ENCODE data around the gene LIN7B. TPM values are rescaled to one million over a fixed set of nuclear protein-coding genes. Genes with fewer than 3 reads are reported as not detected.

The LIN7B gene
- total and polyA plus RNA-seq, 9 of the 15 experiments (the other 6 are each of a cell fraction or from before 2014, with no cell fraction given) = 0.89 to 15.7 (median 4.0) TPM

DNA sequence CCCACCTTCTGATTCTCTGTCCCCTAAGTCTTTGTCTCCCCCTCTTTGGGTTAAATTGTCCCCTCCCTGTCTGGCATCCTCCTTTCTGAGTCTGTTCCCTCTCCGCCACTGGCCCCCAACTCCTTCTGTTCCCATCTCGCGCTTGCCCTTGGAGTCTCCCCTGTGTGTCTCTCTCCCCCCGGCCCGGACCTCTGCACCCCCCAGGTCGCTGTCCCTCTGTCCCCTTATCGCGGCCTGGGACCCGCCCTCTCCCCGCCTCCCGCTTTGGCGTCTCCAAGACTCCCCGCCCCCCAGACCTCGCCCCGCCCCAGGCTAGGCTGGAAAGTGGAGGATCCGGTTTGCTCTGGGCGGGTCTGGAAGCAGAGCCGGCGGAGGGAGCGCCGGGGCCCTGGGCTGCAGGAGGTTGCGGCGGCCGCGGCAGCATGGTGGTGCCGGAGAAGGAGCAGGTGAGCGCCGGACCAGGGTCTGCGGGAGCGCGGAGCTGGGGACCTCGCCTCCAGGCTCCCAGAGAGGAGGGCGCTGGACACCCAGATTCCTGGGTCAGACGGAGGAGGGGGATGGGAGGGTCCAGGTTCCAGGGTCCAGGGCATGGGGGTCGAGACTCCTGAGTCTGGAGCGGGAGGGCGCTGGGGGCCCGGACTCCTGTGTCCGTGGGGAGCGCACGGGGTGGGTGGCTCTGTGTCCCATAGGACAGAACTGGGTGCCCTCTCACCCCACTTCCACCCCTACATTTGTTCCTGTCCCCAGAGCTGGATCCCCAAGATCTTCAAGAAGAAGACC is 43.5 kb downstream of the LIN7B start, which contains the start of gene TRPM4 (continued):
- TF ChIP-seq, protein P1, sequence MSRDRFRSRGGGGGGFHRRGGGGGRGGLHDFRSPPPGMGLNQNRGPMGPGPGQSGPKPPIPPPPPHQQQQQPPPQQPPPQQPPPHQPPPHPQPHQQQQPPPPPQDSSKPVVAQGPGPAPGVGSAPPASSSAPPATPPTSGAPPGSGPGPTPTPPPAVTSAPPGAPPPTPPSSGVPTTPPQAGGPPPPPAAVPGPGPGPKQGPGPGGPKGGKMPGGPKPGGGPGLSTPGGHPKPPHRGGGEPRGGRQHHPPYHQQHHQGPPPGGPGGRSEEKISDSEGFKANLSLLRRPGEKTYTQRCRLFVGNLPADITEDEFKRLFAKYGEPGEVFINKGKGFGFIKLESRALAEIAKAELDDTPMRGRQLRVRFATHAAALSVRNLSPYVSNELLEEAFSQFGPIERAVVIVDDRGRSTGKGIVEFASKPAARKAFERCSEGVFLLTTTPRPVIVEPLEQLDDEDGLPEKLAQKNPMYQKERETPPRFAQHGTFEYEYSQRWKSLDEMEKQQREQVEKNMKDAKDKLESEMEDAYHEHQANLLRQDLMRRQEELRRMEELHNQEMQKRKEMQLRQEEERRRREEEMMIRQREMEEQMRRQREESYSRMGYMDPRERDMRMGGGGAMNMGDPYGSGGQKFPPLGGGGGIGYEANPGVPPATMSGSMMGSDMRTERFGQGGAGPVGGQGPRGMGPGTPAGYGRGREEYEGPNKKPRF (IDR thresholded peaks at IDR 0.05; ENCODE audit: low read depth, low read length) = no peak
- TF ChIP-seq, protein P2, sequence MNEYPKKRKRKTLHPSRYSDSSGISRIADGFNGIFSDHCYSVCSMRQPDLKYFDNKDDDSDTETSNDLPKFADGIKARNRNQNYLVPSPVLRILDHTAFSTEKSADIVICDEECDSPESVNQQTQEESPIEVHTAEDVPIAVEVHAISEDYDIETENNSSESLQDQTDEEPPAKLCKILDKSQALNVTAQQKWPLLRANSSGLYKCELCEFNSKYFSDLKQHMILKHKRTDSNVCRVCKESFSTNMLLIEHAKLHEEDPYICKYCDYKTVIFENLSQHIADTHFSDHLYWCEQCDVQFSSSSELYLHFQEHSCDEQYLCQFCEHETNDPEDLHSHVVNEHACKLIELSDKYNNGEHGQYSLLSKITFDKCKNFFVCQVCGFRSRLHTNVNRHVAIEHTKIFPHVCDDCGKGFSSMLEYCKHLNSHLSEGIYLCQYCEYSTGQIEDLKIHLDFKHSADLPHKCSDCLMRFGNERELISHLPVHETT (CRISPR knock-in tag; conservative IDR thresholded peaks at IDR 0.05 in 1 of 2, IDR thresholded peaks at IDR 0.05 in 1 of 2) = no peak
- TF ChIP-seq PHF21A (IDR thresholded peaks at IDR 0.05; ENCODE audit: borderline replicate concordance, low read depth) (no peak), ZNF408 (CRISPR knock-in tag; IDR thresholded peaks at IDR 0.05; ENCODE audit: low read depth) (no peak), SUPT5H (IDR thresholded peaks at IDR 0.05) (peak; percentile 93), HDAC6 (IDR thresholded peaks at IDR 0.05; ENCODE audit: low read depth, low read length) (no peak), ZNF143 (CRISPR knock-in tag; IDR thresholded peaks at IDR 0.05) (no peak), MED1 (CRISPR knock-in tag; IDR thresholded peaks at IDR 0.05; ENCODE audit: borderline replicate concordance) (no peak), EGR1 (conservative IDR thresholded peaks at IDR 0.05) (no peak), ARID1B (IDR thresholded peaks at IDR 0.05) (peak; percentile 53), ZNF253 (CRISPR knock-in tag; conservative IDR thresholded peaks at IDR 0.05) (0 out of 2 replicates have a peak, but pooled peaks have one; percentile 56), CHCHD3 (CRISPR knock-in tag; IDR thresholded peaks at IDR 0.05) (no peak), GABPB2 (CRISPR knock-in tag; conservative IDR thresholded peaks at IDR 0.05) (no peak), ETV1 (tag; conservative IDR thresholded peaks at IDR 0.05; ENCODE audit: low read depth) (0 out of 2 replicates have a peak, but pooled peaks have one; percentile 20), ZNF174 (CRISPR knock-in tag; IDR thresholded peaks at IDR 0.05) (no peak)
- TF ChIP-seq, protein P3, sequence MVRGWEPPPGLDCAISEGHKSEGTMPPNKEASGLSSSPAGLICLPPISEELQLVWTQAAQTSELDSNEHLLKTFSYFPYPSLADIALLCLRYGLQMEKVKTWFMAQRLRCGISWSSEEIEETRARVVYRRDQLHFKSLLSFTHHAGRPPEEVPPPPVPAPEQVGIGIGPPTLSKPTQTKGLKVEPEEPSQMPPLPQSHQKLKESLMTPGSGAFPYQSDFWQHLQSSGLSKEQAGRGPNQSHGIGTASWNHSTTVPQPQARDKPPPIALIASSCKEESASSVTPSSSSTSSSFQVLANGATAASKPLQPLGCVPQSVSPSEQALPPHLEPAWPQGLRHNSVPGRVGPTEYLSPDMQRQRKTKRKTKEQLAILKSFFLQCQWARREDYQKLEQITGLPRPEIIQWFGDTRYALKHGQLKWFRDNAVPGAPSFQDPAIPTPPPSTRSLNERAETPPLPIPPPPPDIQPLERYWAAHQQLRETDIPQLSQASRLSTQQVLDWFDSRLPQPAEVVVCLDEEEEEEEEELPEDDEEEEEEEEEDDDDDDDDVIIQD (CRISPR knock-in tag; IDR thresholded peaks at IDR 0.05) = no peak
- TF ChIP-seq, protein P4, sequence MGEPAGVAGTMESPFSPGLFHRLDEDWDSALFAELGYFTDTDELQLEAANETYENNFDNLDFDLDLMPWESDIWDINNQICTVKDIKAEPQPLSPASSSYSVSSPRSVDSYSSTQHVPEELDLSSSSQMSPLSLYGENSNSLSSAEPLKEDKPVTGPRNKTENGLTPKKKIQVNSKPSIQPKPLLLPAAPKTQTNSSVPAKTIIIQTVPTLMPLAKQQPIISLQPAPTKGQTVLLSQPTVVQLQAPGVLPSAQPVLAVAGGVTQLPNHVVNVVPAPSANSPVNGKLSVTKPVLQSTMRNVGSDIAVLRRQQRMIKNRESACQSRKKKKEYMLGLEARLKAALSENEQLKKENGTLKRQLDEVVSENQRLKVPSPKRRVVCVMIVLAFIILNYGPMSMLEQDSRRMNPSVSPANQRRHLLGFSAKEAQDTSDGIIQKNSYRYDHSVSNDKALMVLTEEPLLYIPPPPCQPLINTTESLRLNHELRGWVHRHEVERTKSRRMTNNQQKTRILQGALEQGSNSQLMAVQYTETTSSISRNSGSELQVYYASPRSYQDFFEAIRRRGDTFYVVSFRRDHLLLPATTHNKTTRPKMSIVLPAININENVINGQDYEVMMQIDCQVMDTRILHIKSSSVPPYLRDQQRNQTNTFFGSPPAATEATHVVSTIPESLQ (CRISPR knock-in tag; IDR thresholded peaks at IDR 0.05) = 0 out of 2 replicates have a peak, but pooled peaks have one; percentile 61
- TF ChIP-seq, protein P5, sequence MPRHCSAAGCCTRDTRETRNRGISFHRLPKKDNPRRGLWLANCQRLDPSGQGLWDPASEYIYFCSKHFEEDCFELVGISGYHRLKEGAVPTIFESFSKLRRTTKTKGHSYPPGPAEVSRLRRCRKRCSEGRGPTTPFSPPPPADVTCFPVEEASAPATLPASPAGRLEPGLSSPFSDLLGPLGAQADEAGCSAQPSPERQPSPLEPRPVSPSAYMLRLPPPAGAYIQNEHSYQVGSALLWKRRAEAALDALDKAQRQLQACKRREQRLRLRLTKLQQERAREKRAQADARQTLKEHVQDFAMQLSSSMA (CRISPR knock-in tag; IDR thresholded peaks at IDR 0.05) = no peak
